Measurements from ENCODE around the gene ISM1. TPM values are rescaled to one million over a fixed set of nuclear protein-coding genes. Genes with fewer than 3 reads are reported as not detected.

ISM1 gene
- total and polyA plus RNA-seq, 2 of the 13 experiments (the other 11 are each of a cell fraction or from before 2014, with no cell fraction given) = 0.40 to 1.4 TPM

DNA sequence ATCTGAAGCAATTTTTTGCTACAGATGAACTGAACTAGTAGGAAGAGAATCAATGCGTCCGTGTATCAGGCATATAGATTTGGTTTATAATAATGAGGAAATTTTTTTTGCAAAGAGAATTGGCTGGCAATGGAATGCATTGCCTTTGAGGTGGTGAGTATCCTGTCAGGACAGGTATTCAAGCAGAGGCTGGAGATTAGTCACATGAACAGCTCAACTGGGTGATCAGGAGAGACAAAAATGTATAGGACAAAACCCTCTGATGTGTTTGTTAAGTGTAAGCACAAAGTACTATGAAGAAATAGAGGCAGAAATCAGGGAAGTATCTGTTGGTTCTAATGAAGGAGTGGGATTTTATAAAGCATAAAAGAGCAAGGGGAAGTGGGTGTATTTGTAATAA lies 80.5 kb downstream of the ISM1 start (continued):
- TF ChIP-seq, protein P1, sequence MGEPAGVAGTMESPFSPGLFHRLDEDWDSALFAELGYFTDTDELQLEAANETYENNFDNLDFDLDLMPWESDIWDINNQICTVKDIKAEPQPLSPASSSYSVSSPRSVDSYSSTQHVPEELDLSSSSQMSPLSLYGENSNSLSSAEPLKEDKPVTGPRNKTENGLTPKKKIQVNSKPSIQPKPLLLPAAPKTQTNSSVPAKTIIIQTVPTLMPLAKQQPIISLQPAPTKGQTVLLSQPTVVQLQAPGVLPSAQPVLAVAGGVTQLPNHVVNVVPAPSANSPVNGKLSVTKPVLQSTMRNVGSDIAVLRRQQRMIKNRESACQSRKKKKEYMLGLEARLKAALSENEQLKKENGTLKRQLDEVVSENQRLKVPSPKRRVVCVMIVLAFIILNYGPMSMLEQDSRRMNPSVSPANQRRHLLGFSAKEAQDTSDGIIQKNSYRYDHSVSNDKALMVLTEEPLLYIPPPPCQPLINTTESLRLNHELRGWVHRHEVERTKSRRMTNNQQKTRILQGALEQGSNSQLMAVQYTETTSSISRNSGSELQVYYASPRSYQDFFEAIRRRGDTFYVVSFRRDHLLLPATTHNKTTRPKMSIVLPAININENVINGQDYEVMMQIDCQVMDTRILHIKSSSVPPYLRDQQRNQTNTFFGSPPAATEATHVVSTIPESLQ (CRISPR knock-in tag; conservative IDR thresholded peaks at IDR 0.05) = no peak
- TF ChIP-seq ZNF263 (CRISPR knock-in tag; IDR thresholded peaks at IDR 0.05) (no peak), SETDB1 (CRISPR knock-in tag; IDR thresholded peaks at IDR 0.05; ENCODE audit: borderline replicate concordance) (no peak)

DNA sequence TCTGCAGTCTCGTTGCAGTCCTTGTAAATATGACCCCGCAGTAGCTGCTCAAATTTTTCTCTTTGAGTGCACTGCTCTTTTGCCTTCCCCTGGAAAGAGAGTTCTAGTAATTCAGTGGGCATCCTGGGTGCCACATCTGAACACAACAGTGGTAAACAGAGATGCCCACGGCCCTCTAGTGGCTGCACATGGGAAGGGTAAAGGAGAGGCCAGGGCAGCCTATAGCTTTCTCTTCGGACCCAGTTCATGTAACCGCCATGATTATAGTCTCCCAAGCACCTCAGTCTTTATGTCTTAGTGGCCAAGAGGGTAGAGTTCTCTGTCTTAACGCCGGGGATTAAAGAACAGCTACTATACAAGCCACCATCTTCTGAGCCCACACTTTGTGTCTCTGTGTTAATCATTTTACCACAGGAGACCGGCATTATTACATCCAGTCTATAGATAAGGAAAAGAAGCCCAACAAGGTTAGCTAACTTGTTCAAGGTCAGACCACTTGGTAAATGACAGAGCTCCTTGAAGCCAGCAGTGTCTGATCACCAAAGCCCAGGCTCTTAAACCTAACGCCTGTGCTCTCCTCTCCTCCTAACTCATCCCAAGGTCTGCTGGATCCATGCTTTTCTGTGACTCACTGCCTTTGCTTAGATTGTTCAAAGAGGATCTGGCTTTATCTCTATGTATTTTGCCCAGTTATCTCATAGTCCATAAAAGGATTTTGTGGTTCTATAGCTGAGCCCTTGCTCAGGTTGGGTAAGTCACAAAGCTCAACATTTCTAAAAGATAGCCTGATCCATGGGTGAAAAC lies 81.8 kb downstream of the ISM1 start:
- Histone ChIP-seq H3K27me3 (ENCODE audit: control insufficient read depth in 1 of 2, insufficient read depth in 2 of 2, low read length in 2 of 2) (no peaks in the 10 kb centered on the region), H3K4me2 (ENCODE audit: low read depth, low read length) (no peak overlapping the region)
- TF ChIP-seq ZNF567 (CRISPR knock-in tag; IDR thresholded peaks at IDR 0.05; ENCODE audit: borderline replicate concordance) (0 out of 2 replicates have a peak, but pooled peaks have one; percentile 49), PTBP1 (IDR thresholded peaks at IDR 0.05; ENCODE audit: low read depth, low read length, poor library complexity, severe bottlenecking) (no peak), SNAPC2 (CRISPR knock-in tag; IDR thresholded peaks at IDR 0.05) (no peak), FOXJ3 (CRISPR knock-in tag; IDR thresholded peaks at IDR 0.05; ENCODE audit: borderline replicate concordance) (0 out of 2 replicates have a peak, but pooled peaks have one; percentile 31), ZNF781 (CRISPR knock-in tag; IDR thresholded peaks at IDR 0.05; ENCODE audit: borderline replicate concordance, not compliant biosample characterization) (peak; percentile 42)
- TF ChIP-seq, protein P2, sequence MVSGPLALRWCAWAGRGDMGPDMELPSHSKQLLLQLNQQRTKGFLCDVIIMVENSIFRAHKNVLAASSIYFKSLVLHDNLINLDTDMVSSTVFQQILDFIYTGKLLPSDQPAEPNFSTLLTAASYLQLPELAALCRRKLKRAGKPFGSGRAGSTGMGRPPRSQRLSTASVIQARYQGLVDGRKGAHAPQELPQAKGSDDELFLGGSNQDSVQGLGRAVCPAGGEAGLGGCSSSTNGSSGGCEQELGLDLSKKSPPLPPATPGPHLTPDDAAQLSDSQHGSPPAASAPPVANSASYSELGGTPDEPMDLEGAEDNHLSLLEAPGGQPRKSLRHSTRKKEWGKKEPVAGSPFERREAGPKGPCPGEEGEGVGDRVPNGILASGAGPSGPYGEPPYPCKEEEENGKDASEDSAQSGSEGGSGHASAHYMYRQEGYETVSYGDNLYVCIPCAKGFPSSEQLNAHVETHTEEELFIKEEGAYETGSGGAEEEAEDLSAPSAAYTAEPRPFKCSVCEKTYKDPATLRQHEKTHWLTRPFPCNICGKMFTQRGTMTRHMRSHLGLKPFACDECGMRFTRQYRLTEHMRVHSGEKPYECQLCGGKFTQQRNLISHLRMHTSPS (CRISPR knock-in tag; IDR thresholded peaks at IDR 0.05; ENCODE audit: low read depth) = 0 out of 2 replicates have a peak, but pooled peaks have one; percentile 17
- TF ChIP-seq, protein P3, sequence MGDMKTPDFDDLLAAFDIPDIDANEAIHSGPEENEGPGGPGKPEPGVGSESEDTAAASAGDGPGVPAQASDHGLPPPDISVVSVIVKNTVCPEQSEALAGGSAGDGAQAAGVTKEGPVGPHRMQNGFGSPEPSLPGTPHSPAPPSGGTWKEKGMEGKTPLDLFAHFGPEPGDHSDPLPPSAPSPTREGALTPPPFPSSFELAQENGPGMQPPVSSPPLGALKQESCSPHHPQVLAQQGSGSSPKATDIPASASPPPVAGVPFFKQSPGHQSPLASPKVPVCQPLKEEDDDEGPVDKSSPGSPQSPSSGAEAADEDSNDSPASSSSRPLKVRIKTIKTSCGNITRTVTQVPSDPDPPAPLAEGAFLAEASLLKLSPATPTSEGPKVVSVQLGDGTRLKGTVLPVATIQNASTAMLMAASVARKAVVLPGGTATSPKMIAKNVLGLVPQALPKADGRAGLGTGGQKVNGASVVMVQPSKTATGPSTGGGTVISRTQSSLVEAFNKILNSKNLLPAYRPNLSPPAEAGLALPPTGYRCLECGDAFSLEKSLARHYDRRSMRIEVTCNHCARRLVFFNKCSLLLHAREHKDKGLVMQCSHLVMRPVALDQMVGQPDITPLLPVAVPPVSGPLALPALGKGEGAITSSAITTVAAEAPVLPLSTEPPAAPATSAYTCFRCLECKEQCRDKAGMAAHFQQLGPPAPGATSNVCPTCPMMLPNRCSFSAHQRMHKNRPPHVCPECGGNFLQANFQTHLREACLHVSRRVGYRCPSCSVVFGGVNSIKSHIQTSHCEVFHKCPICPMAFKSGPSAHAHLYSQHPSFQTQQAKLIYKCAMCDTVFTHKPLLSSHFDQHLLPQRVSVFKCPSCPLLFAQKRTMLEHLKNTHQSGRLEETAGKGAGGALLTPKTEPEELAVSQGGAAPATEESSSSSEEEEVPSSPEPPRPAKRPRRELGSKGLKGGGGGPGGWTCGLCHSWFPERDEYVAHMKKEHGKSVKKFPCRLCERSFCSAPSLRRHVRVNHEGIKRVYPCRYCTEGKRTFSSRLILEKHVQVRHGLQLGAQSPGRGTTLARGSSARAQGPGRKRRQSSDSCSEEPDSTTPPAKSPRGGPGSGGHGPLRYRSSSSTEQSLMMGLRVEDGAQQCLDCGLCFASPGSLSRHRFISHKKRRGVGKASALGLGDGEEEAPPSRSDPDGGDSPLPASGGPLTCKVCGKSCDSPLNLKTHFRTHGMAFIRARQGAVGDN (CRISPR knock-in tag; IDR thresholded peaks at IDR 0.05) = no peak

More for the DNA sequence above, 81.8 kb downstream of the ISM1 start:
- H3K9me3 ChIP-seq (ENCODE audit: low read length) = no peaks in the 10 kb centered on the region
- no peak overlapping the region for H3K4me3 ChIP-seq (replicated peaks in 1 of 3; ENCODE audit: insufficient read depth in 1 of 3, low read depth in 2 of 3, low read length in 3 of 3)
- in situ Hi-C loops (cut with HindIII; ENCODE audit: extremely low pct_ligation_motif_present, low pct_unique_long_range_greater_than_20kb) = no loop called here
- no peaks in the 10 kb centered on the region for H3K36me3 ChIP-seq (replicated peaks in 1 of 2; ENCODE audit: control insufficient read depth in 1 of 2, insufficient read depth in 2 of 2, low read length in 2 of 2)
- H3K9ac ChIP-seq (ENCODE audit: insufficient read depth, low read depth, low read length) = no peak overlapping the region
- no peaks in the 10 kb centered on the region for H3K79me2 ChIP-seq (ENCODE audit: insufficient read depth, low read length)
- no TSS peak for BruUV-seq (replicated peaks)
- POLR2A ChIA-PET = no interaction called here
- intact Hi-C loops (cut with micrococcal nuclease; ENCODE audit: unreplicated experiment) = loop anchor here (1.0 to 5.0 kb wide), 3 partner anchors 184 to 378 kb away; no protein-coding TSS in a partner anchor
- no peaks in the 10 kb centered on the region for H4K20me1 ChIP-seq (ENCODE audit: insufficient read depth, low read length)
- CTCF ChIA-PET (ENCODE audit: low intra/inter-chr PET ratio, low total read pairs) = interaction anchor here (2.5 to 3.2 kb wide), 2 partner anchors 184 to 377 kb away, joined by 11 to 21 read pairs; no protein-coding TSS in a partner anchor
- 59% methylated on average over 9 of the region's 9 CpGs for WGBS (ENCODE audit: low lambda C conversion rate)
- peak; percentile 97 for ATAC-seq
- peak; percentile 34 for FAIRE-seq
- H3K27ac ChIP-seq (ENCODE audit: extremely low read length, insufficient read depth, low read length) = no peak overlapping the region
- no peak overlapping the region for H2AFZ ChIP-seq (ENCODE audit: low read length)
- peak; percentile 49 for DNase-seq (ENCODE audit: low spot score)
- peaks cover 22% of the 10 kb centered on the region for H3K4me1 ChIP-seq (ENCODE audit: insufficient read depth, low read length)

Measured in HepG2 (cell line).